Measurements from ENCODE around the gene KLHL7.
A peak's percentile ranks its signal among the peaks of the same experiment; 100 is the strongest.

The KLHL7 gene

GRCh38 chr7:23096518-23097290 is 8.9 kb upstream of the KLHL7 start:
- TF ChIP-seq, protein P1, sequence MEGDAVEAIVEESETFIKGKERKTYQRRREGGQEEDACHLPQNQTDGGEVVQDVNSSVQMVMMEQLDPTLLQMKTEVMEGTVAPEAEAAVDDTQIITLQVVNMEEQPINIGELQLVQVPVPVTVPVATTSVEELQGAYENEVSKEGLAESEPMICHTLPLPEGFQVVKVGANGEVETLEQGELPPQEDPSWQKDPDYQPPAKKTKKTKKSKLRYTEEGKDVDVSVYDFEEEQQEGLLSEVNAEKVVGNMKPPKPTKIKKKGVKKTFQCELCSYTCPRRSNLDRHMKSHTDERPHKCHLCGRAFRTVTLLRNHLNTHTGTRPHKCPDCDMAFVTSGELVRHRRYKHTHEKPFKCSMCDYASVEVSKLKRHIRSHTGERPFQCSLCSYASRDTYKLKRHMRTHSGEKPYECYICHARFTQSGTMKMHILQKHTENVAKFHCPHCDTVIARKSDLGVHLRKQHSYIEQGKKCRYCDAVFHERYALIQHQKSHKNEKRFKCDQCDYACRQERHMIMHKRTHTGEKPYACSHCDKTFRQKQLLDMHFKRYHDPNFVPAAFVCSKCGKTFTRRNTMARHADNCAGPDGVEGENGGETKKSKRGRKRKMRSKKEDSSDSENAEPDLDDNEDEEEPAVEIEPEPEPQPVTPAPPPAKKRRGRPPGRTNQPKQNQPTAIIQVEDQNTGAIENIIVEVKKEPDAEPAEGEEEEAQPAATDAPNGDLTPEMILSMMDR (IDR thresholded peaks at IDR 0.05; ENCODE audit: low read length, missing control alignments): no peak
- no peak for DNase-seq (ENCODE audit: low read depth)
- no peak overlapping the region for H3K4me3 ChIP-seq (replicated peaks; ENCODE audit: low read depth, low read length)

DNA sequence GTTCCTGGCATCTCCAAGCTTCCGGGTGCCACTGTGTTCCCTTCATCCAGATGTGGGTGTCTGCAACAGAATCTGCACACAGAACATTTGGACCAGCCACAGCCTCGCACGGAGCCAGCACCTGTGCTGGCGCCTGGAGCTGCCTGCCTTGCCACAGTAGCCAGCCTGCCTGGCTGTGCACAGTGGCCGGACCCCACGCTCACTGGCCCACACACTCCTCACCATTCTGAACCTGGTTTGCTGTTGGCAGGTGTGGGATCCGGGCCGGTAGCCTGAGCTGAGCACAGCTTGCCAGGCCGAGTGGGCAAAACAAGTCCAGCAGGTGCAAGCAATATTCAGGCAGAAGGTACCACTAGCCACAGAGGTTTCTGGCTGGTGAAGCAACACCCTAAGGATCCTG is 7.6 kb upstream of the KLHL7 start:
- H3K4me3 ChIP-seq (replicated peaks; ENCODE audit: low read depth, low read length): no peak overlapping the region
- DNase-seq (ENCODE audit: low read depth): no peak
- TF ChIP-seq, protein P1 (IDR thresholded peaks at IDR 0.05; ENCODE audit: low read length, missing control alignments): no peak

- TF ChIP-seq, protein P1 (IDR thresholded peaks at IDR 0.05; ENCODE audit: low read length, missing control alignments): no peak
- no peak for DNase-seq (ENCODE audit: low read depth)
- no peak overlapping the region for H3K4me3 ChIP-seq (replicated peaks; ENCODE audit: low read depth, low read length)
Measured at GRCh38 chr7:23098460-23098859, 7.1 kb upstream of the KLHL7 start.

- H3K4me3 ChIP-seq (replicated peaks; ENCODE audit: low read depth, low read length): no peak overlapping the region
- DNase-seq (ENCODE audit: low read depth): no peak
- TF ChIP-seq, protein P1 (IDR thresholded peaks at IDR 0.05; ENCODE audit: low read length, missing control alignments): no peak
Measured at GRCh38 chr7:23100697-23101096, 4.9 kb upstream of the KLHL7 start.

DNA sequence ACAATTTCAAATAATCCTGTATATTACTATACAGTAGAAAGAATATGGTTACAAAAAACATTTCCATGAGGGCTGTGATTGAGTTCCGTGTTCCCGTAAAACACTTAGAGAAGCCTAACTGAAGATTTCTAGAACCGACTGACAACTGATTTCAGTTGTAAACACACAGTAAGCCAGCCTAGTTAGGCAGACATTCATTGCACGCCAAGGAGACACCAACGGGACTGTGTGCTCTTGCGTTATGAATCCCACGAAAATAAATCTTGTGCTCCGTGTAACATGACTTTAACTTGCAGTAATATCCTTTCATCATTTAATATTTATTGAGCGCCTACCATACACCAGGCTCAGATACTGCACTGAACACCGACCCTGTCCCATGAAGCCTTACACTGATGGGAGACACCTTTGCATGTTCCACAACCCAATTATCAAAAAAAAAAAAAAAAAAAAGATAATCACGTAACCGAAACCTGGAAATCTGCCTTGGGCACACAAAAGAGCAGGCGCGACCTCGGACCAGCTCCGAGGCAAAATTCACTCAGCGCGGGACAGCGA is 420 bp upstream of the KLHL7 start:
- TF ChIP-seq, protein P1 (IDR thresholded peaks at IDR 0.05; ENCODE audit: low read length, missing control alignments): no peak
- H3K4me3 ChIP-seq (replicated peaks; ENCODE audit: low read depth, low read length): peak overlapping the region; percentile 97
- no peak for DNase-seq (ENCODE audit: low read depth)

DNA sequence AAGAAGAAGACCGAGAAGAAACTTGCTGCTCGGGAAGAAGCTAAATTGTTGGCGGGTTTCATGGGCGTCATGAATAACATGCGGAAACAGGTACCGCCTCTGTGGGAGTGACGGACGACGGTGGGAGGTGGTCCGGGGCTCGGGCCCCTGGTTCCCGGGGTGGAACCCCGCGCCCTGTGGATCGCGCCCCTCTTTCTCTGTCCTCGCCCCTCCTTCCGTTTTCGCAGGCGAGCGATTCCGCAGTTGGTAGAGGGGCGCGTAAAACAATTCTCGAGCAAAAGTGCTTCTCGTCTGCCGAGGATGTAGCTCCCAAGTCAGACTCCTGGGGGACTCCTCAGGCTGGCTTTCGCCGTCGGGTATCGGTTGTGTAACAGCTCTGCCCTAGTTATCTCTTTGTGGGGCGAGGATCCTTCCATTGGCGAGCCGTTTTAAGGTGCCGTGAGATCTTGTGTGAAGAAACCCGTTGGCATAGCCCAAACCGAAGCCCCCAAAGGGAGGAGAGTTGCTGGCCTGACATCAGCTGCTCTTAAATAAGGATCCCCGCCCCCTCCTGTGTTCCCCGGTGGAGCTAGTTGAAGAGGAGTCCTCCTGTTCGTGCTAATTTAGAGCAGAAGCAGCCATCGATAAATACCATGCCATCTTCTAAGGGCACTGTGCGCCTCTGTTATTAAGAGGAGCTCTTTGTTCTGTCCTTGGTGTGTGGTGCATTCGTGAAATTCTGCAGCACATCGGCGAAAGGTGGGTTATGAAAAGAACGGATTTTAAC is 655 bp downstream of the KLHL7 start:
- peak; percentile 48 for DNase-seq (ENCODE audit: low read depth)
- TF ChIP-seq, protein P1 (IDR thresholded peaks at IDR 0.05; ENCODE audit: low read length, missing control alignments): peak; percentile 22

More for the DNA sequence above, 655 bp downstream of the KLHL7 start:
- peak overlapping the region; percentile 97 for H3K4me3 ChIP-seq (replicated peaks; ENCODE audit: low read depth, low read length)
